GM19035 (cell line): ENCODE results near the gene PUM2.

Source experiments
- ATAC-seq: cut with Tn5 transposase; IDR thresholded peaks from one replicate; pipeline ENCODE4 v1.9.1; 2021; ENCODE audit not compliant: unreplicated experiment

The PUM2 gene

GRCh38 chr2:20348542-20348941, 2.1 kb downstream of the PUM2 start:
- no peak for ATAC-seq

DNA sequence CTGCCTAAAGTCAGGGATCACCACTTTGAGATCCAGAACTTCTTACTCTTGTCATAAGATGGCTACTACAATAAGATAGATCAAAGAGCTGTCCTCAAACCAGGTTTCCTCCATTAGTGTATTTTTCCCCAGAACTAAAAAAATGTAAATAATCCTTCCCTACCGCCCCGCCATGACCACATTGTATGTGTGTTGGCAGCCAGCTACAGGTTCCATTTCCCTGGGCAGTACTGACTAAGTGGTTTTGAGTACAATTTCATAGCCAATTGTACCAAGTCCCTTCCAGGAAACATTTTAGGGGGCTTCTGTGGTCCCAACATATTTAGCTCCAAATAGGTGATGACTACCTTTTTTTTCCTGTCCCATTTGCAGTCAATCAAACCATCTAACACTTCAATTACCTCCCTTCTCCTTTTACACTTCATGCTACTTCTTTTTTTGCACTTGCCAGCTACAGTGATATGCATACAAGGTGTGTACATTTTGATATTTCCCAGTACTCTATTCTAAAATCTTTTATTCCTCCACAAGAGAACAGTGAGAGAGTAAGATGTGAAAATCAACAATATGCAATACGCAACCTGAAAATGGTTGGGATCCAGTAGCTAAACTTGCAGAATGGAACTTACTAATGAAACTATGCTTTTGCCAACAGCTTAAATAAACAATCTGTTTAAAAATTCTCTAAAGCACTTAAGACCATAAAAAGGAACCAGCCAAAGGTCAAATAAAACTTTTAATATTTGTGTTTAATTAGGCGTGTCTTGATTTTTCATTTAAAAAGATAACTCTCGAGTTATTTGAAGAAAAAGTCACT, 3.9 kb downstream of the PUM2 start:
- no peak for ATAC-seq

GRCh38 chr2:20343128-20343527, 7.5 kb downstream of the PUM2 start:
- no peak for ATAC-seq

DNA sequence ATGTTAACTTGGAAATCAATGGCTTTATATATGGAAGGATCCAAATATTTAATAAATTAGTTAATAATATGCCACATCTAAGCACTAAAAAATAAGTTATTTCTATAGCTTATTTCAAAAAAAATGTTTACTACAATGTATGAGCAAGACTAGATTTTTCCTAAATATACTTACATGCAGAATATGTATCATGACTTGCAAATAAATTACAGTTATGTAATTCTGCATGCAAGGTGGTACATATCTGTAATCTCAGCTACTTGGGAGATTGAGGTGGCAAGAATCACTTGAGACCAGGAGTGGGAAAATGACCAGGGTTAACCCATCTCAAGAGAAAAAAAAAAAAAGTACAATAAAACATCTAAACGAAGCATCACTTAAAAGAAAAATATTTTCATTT, 11.6 kb downstream of the PUM2 start:
- no peak for ATAC-seq

DNA sequence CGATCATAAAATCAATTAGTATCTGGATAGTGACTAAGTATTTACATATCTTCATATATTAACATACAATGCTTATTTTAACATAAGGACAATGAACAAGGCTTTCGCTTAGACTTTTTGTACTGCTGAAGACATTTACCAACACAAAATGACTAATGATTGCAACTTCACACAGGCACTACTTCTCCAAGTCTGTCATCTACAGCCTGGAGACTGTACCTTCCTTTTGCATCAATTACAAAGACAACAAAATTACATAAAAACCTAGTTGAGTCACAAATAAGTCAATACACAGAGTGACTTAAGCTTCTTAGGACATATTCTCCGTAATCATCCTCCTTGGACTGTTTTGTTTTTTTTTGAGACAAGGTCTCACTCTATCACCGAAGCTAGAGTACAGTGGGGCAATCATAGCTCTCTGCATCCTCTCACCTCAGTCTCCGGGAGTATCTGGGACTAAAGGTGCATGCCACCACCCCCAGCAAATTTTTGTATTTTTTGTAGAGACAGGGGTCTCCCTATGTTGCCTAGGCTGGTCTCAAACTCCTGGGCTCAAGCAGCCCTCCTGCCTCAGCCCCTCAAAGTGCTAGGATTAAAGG, 15.9 kb downstream of the PUM2 start:
- no peak for ATAC-seq

- peak; percentile 52 for ATAC-seq
Measured at GRCh38 chr2:20333738-20334137, 16.9 kb downstream of the PUM2 start.

DNA sequence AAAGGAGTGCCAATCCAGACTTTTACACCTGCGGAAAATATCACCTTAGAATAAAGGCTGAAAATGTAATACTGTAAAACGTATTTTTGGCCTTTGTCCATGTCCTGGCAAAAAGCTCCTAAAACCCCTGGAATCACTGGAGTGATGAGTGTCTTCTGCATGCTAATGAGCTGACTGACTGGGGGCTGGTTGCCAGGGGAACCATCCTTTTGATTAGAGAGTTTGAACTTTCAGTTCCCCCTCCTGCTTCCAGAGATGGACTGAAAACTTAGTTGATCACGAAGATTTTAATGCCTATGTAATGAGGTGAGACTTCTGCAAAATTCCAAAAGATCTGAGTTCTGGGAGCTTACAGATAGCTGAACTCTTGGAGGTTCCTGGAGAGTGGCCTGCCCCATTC, 20.5 kb downstream of the PUM2 start:
- ATAC-seq, result no peak

DNA sequence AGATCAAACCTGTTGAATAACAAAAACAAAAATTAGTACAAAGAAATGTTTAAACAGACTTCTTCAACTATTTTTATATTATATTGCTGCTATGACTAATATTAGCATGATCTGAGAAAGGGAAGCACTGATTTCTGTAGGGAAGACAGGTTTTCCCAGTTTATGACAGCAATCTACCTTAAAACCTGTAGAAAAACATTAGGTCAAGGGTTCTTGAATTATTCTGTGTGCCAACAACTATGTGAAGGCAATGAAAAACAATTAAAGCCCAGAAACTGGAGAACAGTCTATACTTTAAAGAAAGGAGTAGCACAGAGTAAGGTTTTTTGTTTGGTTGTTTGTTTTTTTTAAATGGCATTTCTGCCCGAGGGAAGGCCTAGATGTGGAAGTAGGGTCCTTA, 23.3 kb downstream of the PUM2 start:
- ATAC-seq, result no peak

DNA sequence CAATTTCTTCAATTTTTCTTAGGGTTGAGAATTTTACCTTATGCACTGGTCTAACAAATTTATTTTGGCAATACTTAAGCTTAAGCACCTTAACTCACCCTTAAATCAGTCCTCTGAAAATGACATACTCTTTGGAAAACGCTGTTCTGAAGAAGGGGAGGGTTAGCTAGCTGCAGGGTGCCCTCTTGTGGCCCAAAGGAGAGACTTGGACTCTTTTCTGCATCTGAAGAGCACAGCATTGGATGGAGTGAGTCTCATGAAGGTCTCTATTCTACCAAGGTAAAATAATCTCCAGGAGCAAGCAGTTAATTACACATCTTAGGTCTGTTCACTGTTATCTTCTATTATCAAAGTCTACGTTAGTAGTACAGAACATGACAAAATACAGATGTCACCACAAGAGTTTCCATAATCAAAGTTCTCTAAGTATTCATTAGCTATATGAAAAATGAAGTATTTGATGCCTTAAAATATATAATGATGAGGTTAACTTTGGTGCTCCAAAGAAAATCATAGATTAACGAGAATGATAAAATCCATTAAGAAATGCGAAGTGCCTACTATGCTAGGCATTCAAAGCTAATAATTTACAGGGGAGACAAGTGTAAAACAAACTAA, 24.4 kb downstream of the PUM2 start:
- ATAC-seq, result no peak

- ATAC-seq, result no peak
Measured at GRCh38 chr2:20322527-20323300, 27.9 kb downstream of the PUM2 start.

DNA sequence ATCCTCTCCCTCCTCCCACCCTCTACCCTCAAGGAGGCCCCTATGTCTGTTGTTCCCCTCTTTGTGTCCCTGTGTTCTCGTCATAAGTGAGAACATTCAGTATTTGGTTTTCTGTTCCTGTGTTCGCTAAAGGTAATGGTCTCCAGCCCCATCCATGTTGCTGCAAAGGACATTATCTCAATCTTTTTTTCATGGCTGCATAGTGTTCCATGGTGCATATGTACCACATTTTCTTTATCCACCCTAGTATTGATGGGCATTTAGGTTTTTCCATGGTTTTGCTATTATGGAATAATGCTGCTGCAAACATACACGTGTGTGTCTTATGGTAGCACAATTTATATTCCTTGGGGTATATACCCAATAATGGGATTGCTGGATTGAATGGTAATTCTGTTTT, 33.0 kb downstream of the PUM2 start:
- ATAC-seq, result no peak

DNA sequence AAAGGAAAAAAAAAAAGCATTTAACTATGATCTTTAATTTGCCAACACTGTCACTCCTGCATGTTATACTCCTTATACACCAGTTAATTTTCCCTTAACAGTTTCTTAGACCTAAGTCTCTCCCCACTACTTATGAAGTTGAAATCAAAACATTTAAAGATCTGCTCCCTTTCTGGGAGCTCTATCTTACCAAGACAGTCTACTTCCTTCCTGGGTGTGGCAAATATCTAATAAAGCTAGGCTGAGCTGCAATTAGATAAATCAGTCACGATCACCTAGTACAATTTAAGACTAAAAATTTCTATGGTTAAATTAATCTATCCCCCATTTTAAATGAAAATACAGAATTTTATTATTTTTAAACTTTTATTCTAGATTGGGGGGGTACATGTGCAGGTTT, 33.4 kb downstream of the PUM2 start:
- no peak for ATAC-seq

GRCh38 chr2:20314562-20315501, 35.8 kb downstream of the PUM2 start:
- no peak for ATAC-seq

GRCh38 chr2:20313659-20314058, 37.0 kb downstream of the PUM2 start:
- no peak for ATAC-seq

DNA sequence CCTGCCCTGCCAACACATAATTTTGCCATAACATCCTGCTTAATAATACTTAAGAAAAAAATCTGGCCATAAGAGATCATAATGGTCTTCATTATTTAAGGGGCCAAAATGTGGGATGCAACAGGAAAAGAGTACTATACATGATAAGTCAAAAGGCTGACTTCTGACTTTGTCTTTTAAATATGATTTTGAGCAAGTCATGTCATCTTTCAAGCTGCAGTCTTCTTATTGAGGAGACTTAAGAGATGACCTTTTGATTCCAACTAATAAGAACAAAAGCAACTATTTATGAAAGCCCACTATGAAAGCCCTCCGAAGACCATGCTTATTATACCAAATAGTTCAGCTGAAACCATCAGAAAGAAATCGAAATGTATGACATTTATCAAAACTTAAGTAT, 41.6 kb downstream of the PUM2 start:
- no peak for ATAC-seq

DNA sequence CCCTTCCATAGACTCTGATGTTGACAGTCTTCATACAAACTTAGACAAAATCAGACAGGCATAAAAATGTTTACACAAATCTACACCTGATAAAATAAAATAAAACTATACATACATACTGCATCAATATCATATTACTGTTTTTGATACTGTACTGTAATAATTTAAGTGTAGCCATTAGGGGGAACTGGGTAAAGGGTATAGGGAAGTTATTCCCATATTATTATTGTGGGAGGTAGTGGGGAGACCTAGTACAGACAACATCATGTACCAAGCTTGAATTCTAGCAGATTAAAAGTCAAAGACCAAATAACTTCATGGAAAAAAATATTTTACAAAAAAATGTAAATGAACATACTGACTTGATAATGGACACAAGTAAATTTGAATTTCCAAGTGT, 43.3 kb downstream of the PUM2 start:
- no peak for ATAC-seq

DNA sequence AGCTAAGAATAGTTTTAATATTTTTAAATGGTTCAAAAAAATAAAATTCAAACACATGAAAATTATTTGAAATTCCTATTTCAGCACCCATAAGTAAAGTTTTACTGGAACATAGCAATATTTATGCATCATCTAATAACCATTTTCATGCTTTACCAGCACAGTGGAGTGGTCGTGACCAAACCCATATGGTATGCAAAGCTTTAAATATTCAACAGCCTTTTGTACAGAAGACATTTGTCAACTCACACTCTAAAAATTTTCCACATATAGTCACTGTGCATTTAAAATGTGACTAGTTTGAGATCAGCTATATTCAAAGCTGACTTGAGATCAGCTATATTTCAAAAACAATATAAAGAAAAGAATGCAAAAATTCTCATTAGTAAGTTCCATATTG, 46.2 kb downstream of the PUM2 start:
- no peak for ATAC-seq

- ATAC-seq, result no peak
Measured at GRCh38 chr2:20303966-20304365, 46.7 kb downstream of the PUM2 start.

DNA sequence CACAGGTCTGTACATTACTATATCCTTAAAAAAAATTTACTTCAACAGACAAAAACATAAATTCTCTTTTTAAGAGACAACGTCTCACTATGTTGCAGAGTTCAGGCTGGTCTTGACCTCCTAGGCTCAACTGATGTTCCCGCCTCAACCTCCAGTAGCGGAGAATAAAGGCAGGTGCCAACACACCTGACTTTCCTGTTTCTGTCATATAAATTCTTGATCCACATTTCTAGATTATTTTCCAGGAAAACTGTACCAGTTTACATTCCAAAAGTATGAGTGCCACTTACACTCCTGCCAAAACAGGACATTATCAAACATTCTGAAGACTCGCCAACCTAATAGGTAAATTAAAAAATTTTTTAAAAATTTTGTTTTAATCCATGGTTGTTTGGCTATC, 48.6 kb downstream of the PUM2 start:
- no peak for ATAC-seq

GRCh38 chr2:20300656-20301055, 50.0 kb downstream of the PUM2 start:
- no peak for ATAC-seq

DNA sequence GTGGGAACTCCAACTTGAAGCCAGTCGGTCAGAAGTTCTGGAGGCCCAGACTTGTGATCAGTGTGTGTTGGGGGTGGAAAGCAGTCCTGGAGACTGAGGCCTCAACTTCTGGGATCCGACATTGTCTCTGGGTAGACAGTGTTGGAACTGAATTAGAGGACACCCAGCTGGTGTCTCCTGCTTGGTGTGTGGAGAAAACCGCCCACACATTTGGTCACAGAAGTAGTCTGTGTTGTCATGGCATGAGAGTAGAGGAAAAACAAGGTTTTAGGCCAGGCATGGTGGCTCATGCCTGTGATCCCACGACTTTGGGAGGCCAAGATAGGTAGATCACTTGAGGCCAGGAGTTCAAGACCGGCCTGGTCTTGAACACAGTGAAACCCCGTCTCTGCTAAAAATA, 51.5 kb downstream of the PUM2 start:
- no peak for ATAC-seq
